ENCODE measurements around the gene WT1.

Gene WT1

GRCh38 chr11:32420937-32421901, 14.1 kb downstream of the WT1 start:
- DNase-seq: peak; percentile 52

GRCh38 chr11:32420139-32420538, 15.2 kb downstream of the WT1 start:
- DNase-seq: no peak

- no peak for DNase-seq
Measured at GRCh38 chr11:32418836-32419235, 16.5 kb downstream of the WT1 start.

- no peak for DNase-seq
Measured at GRCh38 chr11:32417806-32418205, 17.5 kb downstream of the WT1 start.

- DNase-seq: no peak
Measured at GRCh38 chr11:32416301-32416700, 19.0 kb downstream of the WT1 start.

- no peak for DNase-seq
Measured at GRCh38 chr11:32414925-32415324, 20.4 kb downstream of the WT1 start.

- DNase-seq: no peak
Measured at GRCh38 chr11:32411942-32412615, 23.3 kb downstream of the WT1 start.

GRCh38 chr11:32405592-32405991, 29.7 kb downstream of the WT1 start:
- DNase-seq: no peak

- no peak for DNase-seq
Measured at GRCh38 chr11:32402836-32403235, 32.5 kb downstream of the WT1 start.

- no peak for DNase-seq
Measured at GRCh38 chr11:32400670-32401369, 34.5 kb downstream of the WT1 start.

GRCh38 chr11:32400196-32400595, 35.1 kb downstream of the WT1 start:
- no peak for DNase-seq

- no peak for DNase-seq
Measured at GRCh38 chr11:32396991-32397390, 38.3 kb downstream of the WT1 start.

- DNase-seq: no peak
Measured at GRCh38 chr11:32396331-32396730, 39.0 kb downstream of the WT1 start.

- no peak for DNase-seq
Measured at GRCh38 chr11:32395127-32395526, 40.2 kb downstream of the WT1 start.

- no peak for DNase-seq
Measured at GRCh38 chr11:32392840-32393239, 42.5 kb downstream of the WT1 start.

- DNase-seq: no peak
Measured at GRCh38 chr11:32391956-32392553, 43.3 kb downstream of the WT1 start.

- DNase-seq: no peak
Measured at GRCh38 chr11:32391479-32391878, 43.9 kb downstream of the WT1 start.

- no peak for DNase-seq
Measured at GRCh38 chr11:32390712-32391111, 44.6 kb downstream of the WT1 start.

GRCh38 chr11:32388871-32389770, 46.2 kb downstream of the WT1 start:
- DNase-seq: no peak

GRCh38 chr11:32388365-32388764, 47.0 kb downstream of the WT1 start:
- no peak for DNase-seq

GRCh38 chr11:32387411-32387810, 47.9 kb downstream of the WT1 start:
- no peak for DNase-seq

GRCh38 chr11:32386770-32387377, 48.5 kb downstream of the WT1 start:
- DNase-seq: no peak

All from CD4-positive, alpha-beta T cell treated with Interleukin-10 for 1 hour (primary cell).